ENCODE data around the gene MYO15B. TPM values are rescaled to one million over a fixed set of nuclear protein-coding genes. Genes with fewer than 3 reads are reported as not detected.
A peak's percentile ranks its signal among the peaks of the same experiment; 100 is the strongest.

MYO15B gene
- total and polyA plus RNA-seq, 2 of the 4 experiments (the other 2 are of a cell fraction) = 0.18 to 0.65 TPM

GRCh38 chr17:75630071-75630917, 42.7 kb downstream of the MYO15B start:
- no peaks in the 10 kb centered on the region for H3K27me3 ChIP-seq (ENCODE audit: control insufficient read depth, insufficient read depth, low read length)
- H3K4ac ChIP-seq (ENCODE audit: low read depth, low read length) = no peak overlapping the region
- peaks cover 9% of the 10 kb centered on the region for H4K20me1 ChIP-seq (ENCODE audit: insufficient read depth, low read length)
- peak overlapping the region; percentile 16 for H2AK9ac ChIP-seq (replicated peaks; ENCODE audit: low read depth, low read length, poor library complexity)
- H2AK5ac ChIP-seq (ENCODE audit: low read depth, low read length) = no peak overlapping the region
- no peak overlapping the region for H2BK20ac ChIP-seq (ENCODE audit: low read depth, low read length)
- no peak overlapping the region for H2BK5ac ChIP-seq (ENCODE audit: low read depth, low read length, poor library complexity, severe bottlenecking)
- H2AFZ ChIP-seq (replicated peaks; ENCODE audit: low read length, poor library complexity) = no peak overlapping the region
- no peaks in the 10 kb centered on the region for H3K9me3 ChIP-seq (ENCODE audit: control insufficient read depth, insufficient read depth, low read length)
- no peak overlapping the region for H3K14ac ChIP-seq (replicated peaks; ENCODE audit: low read depth, low read length)
- no peak overlapping the region for H3K27ac ChIP-seq (ENCODE audit: insufficient read depth, low read length)
- H3K23ac ChIP-seq (ENCODE audit: low read depth, low read length) = no peak overlapping the region
- intact Hi-C loops (cut with micrococcal nuclease) = loop anchor here (1.0 to 5.0 kb wide), 2 partner anchors 41 to 113 kb away; partner anchors contain the start of genes CASKIN2 and TSEN54
- H3K4me2 ChIP-seq (ENCODE audit: low read depth, low read length) = no peak overlapping the region
- dilution Hi-C loops (cut with HindIII; ENCODE audit: low sequenced_read_pairs, unreplicated experiment) = no loop called here
- no peak overlapping the region for H4K91ac ChIP-seq (ENCODE audit: insufficient read depth, low read depth, low read length)
- DNase-seq = no peak
- H3K9ac ChIP-seq (ENCODE audit: low read depth, low read length) = no peak overlapping the region
- peaks cover 0 to 3% of the 10 kb centered on the region in 2 experiments; a peak in 1 of 4 replicates for H3K79me1 ChIP-seq (ENCODE audit: low read depth in 1 of 2, low read length in 2 of 2)
- H2BK120ac ChIP-seq (ENCODE audit: low read depth, low read length) = no peak overlapping the region
- peaks cover 15% of the 10 kb centered on the region for H3K4me1 ChIP-seq (ENCODE audit: control insufficient read depth, insufficient read depth, low read length)
- POLR2A ChIA-PET (ENCODE audit: unreplicated experiment) = no interaction called here
- H3K56ac ChIP-seq (ENCODE audit: extremely low read depth, insufficient read depth, low read length) = no peak overlapping the region
- BruUV-seq (replicated peaks) = no TSS peak
- CTCF ChIA-PET = no interaction called here
- H3K36me3 ChIP-seq (ENCODE audit: control insufficient read depth, insufficient read depth, low read length) = peaks cover 8% of the 10 kb centered on the region; the same call in 1 of the 2 replicates
- no peak for ATAC-seq (ENCODE audit: low read depth)
- in situ Hi-C loops (cut with MboI; ENCODE audit: low sequenced_read_pairs) = loop anchor here (5.0 kb wide), 1 partner anchor 117 kb away; no protein-coding TSS in a partner anchor
- no peak overlapping the region for H4K5ac ChIP-seq (ENCODE audit: low read depth, low read length)
- H3K9me1 ChIP-seq (ENCODE audit: insufficient read depth, low read length) = no peaks in the 10 kb centered on the region
- no peak overlapping the region for H2BK15ac ChIP-seq (ENCODE audit: low read depth, low read length)
- H3K4me3 ChIP-seq (ENCODE audit: insufficient read depth, low read depth, low read length) = no peak overlapping the region
- no peak overlapping the region for H4K8ac ChIP-seq (ENCODE audit: low read depth in 2 of 2, low read length in 2 of 2)
- H3K18ac ChIP-seq (ENCODE audit: low read depth, low read length) = no peak overlapping the region
- 94% methylated on average over 8 of the region's 26 CpGs; no CpG with 5 or more reads in 1 of the 2 experiments for WGBS, 2 experiments (ENCODE audit: extremely low coverage in 2 of 2, insufficient read length in 1 of 2)
- TF ChIP-seq MAFK (IDR thresholded peaks at IDR 0.05; ENCODE audit: low read depth, low read length) (no peak), SMC3 (IDR thresholded peaks at IDR 0.05; ENCODE audit: low read depth, low read length) (no peak), FOS (IDR thresholded peaks at IDR 0.05; ENCODE audit: low read depth, low read length) (no peak), RAD21 (IDR thresholded peaks at IDR 0.05; ENCODE audit: low read length) (no peak), BHLHE40 (IDR thresholded peaks at IDR 0.05; ENCODE audit: low read depth, low read length) (no peak), MAZ (IDR thresholded peaks at IDR 0.05; ENCODE audit: borderline replicate concordance, low read depth, low read length) (no peak), ELK1 (IDR thresholded peaks at IDR 0.05; ENCODE audit: borderline replicate concordance, low read depth, low read length) (no peak), RCOR1 (IDR thresholded peaks at IDR 0.05; ENCODE audit: insufficient replicate concordance, low read length) (no peak), CHD1 (IDR thresholded peaks at IDR 0.05; ENCODE audit: low read depth, low read length) (no peak), CEBPB (IDR thresholded peaks at IDR 0.05; ENCODE audit: low read depth, low read length) (no peak), NFE2L2 (IDR thresholded peaks at IDR 0.05; ENCODE audit: low read depth, low read length) (no peak), CTCF (conservative IDR thresholded peaks at IDR 0.05; ENCODE audit: low read depth, low read length) (no peak), MXI1 (IDR thresholded peaks at IDR 0.05; ENCODE audit: borderline replicate concordance, low read depth, low read length) (no peak), RFX5 (IDR thresholded peaks at IDR 0.05; ENCODE audit: low read depth, low read length) (no peak)

Measured in IMR-90 (cell line).